Loucy (cell line): Measurements from ENCODE around the gene BBX.

Experiments
- H2AFZ ChIP-seq: fragments of 200-600 bp; sonication (generic); 2 replicates; pipeline ENCODE4 v1.6.0; 2016; ENCODE audit warnings: antibody characterized with exemption, mild to moderate bottlenecking, low read length, moderate library complexity
- H3F3A ChIP-seq: fragments of 200-600 bp; 2 replicates; pipeline ENCODE4 v1.6.0; 2016; ENCODE audit warnings: antibody characterized with exemption, low read depth, mild to moderate bottlenecking
- H3K27me3 ChIP-seq: fragments of 200-600 bp; sonication (generic); 2 replicates; pipeline ENCODE4 v1.6.1; 2014; ENCODE audit warnings: low read length, mild to moderate bottlenecking; ENCODE audit not compliant: insufficient read depth, poor library complexity, severe bottlenecking
- H3K36me3 ChIP-seq: fragments of 200-600 bp; sonication (generic); 2 replicates; pipeline ENCODE4 v1.6.1; 2016; ENCODE audit warnings: low read length; ENCODE audit not compliant: insufficient read depth
- H3K4me1 ChIP-seq: fragments of 200-600 bp; sonication (generic); 2 replicates; pipeline ENCODE4 v1.5.1; 2014; ENCODE audit warnings: low read length, mild to moderate bottlenecking; ENCODE audit not compliant: insufficient read depth, poor library complexity, severe bottlenecking
- H3K4me2 ChIP-seq: fragments of 200-600 bp; sonication (generic); 2 replicates; pipeline ENCODE4 v1.6.0; 2014; ENCODE audit warnings: antibody characterized with exemption, low read length, low read depth, mild to moderate bottlenecking; ENCODE audit not compliant: poor library complexity, severe bottlenecking
- H3K4me3 ChIP-seq: fragments of 200-600 bp; sonication (generic); 2 replicates; pipeline ENCODE4 v1.5.1; 2014; ENCODE audit warnings: low read length, mild to moderate bottlenecking, mixed read lengths; ENCODE audit not compliant: poor library complexity, severe bottlenecking
- H3K79me2 ChIP-seq: fragments of 200-600 bp; sonication (generic); 2 replicates; pipeline ENCODE4 v1.6.1; 2014; ENCODE audit warnings: low read length; ENCODE audit not compliant: insufficient read depth
- H3K9ac ChIP-seq: fragments of 200-600 bp; sonication (generic); 2 replicates; pipeline ENCODE4 v1.6.0; 2014; ENCODE audit warnings: mild to moderate bottlenecking, low read depth, low read length, moderate library complexity; ENCODE audit not compliant: poor library complexity, severe bottlenecking
- H3K9me2 ChIP-seq: fragments of 200-600 bp; sonication (generic); replicated peaks from 2 replicates; pipeline ENCODE4 v1.6.1; 2016; ENCODE audit warnings: low read depth, low read length, mixed read lengths
- H3K9me3 ChIP-seq: fragments of 200-600 bp; sonication (generic); 2 replicates; pipeline ENCODE4 v1.6.1; 2014; ENCODE audit warnings: mild to moderate bottlenecking, antibody characterized with exemption, low read length, low read depth; ENCODE audit not compliant: insufficient read depth
- H4K20me1 ChIP-seq: fragments of 200-600 bp; sonication (generic); 2 replicates; pipeline ENCODE4 v1.6.0; 2014; ENCODE audit warnings: antibody characterized with exemption, low read length, mild to moderate bottlenecking; ENCODE audit not compliant: insufficient read depth, poor library complexity, severe bottlenecking
- EZH2phosphoT487 ChIP-seq: fragments of 200-600 bp; IDR thresholded peaks from 2 replicates; pipeline ENCODE4 v1.6.1; 2018; ENCODE audit warnings: antibody characterized with exemption, mild to moderate bottlenecking, moderate library complexity, borderline replicate concordance
- TF ChIP-seq, protein P1 (sequence below): fragments of 200-600 bp; sonication (generic); conservative IDR thresholded peaks from 2 replicates; pipeline ENCODE4 v1.5.1; 2014; ENCODE audit warnings: mild to moderate bottlenecking, antibody characterized with exemption, low read length

The BBX gene

GRCh38 chr3:107643038-107643883 lies 120.5 kb downstream of the BBX start:
- peaks cover 17% of the 10 kb centered on the region; the same call in 1 of the 2 replicates for H3K36me3 ChIP-seq
- H4K20me1 ChIP-seq = peaks cover 5% of the 10 kb centered on the region
- no peak overlapping the region for H3K4me3 ChIP-seq
- H3K27me3 ChIP-seq = no peaks in the 10 kb centered on the region
- peak overlapping the region; percentile 10 for H3K9ac ChIP-seq
- no peaks in the 10 kb centered on the region for H3K4me1 ChIP-seq
- H3K9me2 ChIP-seq = no peaks in the 10 kb centered on the region
- no peaks in the 10 kb centered on the region for H3F3A ChIP-seq
- no peak for TF ChIP-seq EZH2phosphoT487
- TF ChIP-seq, protein P1, sequence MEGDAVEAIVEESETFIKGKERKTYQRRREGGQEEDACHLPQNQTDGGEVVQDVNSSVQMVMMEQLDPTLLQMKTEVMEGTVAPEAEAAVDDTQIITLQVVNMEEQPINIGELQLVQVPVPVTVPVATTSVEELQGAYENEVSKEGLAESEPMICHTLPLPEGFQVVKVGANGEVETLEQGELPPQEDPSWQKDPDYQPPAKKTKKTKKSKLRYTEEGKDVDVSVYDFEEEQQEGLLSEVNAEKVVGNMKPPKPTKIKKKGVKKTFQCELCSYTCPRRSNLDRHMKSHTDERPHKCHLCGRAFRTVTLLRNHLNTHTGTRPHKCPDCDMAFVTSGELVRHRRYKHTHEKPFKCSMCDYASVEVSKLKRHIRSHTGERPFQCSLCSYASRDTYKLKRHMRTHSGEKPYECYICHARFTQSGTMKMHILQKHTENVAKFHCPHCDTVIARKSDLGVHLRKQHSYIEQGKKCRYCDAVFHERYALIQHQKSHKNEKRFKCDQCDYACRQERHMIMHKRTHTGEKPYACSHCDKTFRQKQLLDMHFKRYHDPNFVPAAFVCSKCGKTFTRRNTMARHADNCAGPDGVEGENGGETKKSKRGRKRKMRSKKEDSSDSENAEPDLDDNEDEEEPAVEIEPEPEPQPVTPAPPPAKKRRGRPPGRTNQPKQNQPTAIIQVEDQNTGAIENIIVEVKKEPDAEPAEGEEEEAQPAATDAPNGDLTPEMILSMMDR = peak; percentile 60
- no peaks in the 10 kb centered on the region for H3K9me3 ChIP-seq
- peaks cover 30% of the 10 kb centered on the region; the same call in 1 of the 2 replicates for H3K79me2 ChIP-seq
- no peak overlapping the region for H2AFZ ChIP-seq
- H3K4me2 ChIP-seq = no peak overlapping the region

- Histone ChIP-seq H2AFZ (no peak overlapping the region), H3K4me1 (no peaks in the 10 kb centered on the region), H3K9me2 (no peaks in the 10 kb centered on the region), H3K36me3 (peaks cover 31% of the 10 kb centered on the region), H3K27me3 (no peaks in the 10 kb centered on the region), H3K9ac (no peak overlapping the region), H4K20me1 (peaks cover 5% of the 10 kb centered on the region), H3K79me2 (peaks cover 28% of the 10 kb centered on the region; the same call in 1 of the 2 replicates), H3K4me3 (no peak overlapping the region), H3K9me3 (no peaks in the 10 kb centered on the region), H3K4me2 (no peak overlapping the region), H3F3A (no peaks in the 10 kb centered on the region)
- TF ChIP-seq, protein P1 = no peak
- no peak for TF ChIP-seq EZH2phosphoT487
Measured at GRCh38 chr3:107644631-107645030, 121.9 kb downstream of the BBX start.

DNA sequence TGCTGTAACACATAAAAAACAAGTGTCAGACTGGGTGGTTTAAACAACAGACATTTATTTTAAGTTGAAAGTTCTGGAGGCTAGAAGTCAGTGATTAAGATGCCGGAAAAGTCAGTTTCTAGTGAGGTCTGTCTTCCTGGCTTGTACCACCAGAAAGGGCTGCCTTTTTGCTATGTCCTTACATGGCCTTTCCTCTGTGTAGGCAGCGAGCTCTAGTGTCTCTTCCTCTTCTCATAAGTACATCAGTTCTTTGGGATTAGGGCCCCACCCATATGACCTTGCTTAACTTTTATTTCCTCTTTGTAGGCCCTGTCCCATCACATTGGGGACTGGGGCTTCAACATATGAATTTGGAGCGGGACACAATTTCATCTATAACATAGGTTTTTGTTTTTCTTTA lies 128.0 kb downstream of the BBX start:
- Histone ChIP-seq H3K4me3 (no peak overlapping the region), H3F3A (no peaks in the 10 kb centered on the region), H3K9me3 (no peaks in the 10 kb centered on the region), H3K9me2 (no peaks in the 10 kb centered on the region), H3K27me3 (no peaks in the 10 kb centered on the region), H3K36me3 (peaks cover 36% of the 10 kb centered on the region), H3K79me2 (peaks cover 6% of the 10 kb centered on the region; the same call in 1 of the 2 replicates), H3K4me1 (no peaks in the 10 kb centered on the region), H4K20me1 (peaks cover 4% of the 10 kb centered on the region), H2AFZ (no peak overlapping the region), H3K9ac (no peak overlapping the region), H3K4me2 (no peak overlapping the region)
- TF ChIP-seq EZH2phosphoT487 = no peak
- TF ChIP-seq, protein P1 = no peak
